GM19397 (cell line): ENCODE data around the gene GALNS.
"Not testable (repeated sequence)": the region's sequence is repeated elsewhere in the genome, so short reads cannot be mapped to it uniquely, and the experiment has no call there.

Experiments
- ATAC-seq: cut with Tn5 transposase; IDR thresholded peaks from one replicate; pipeline ENCODE4 v1.9.1; 2021; ENCODE audit warnings: mild to moderate bottlenecking, moderate library complexity; ENCODE audit not compliant: unreplicated experiment

GALNS gene

DNA sequence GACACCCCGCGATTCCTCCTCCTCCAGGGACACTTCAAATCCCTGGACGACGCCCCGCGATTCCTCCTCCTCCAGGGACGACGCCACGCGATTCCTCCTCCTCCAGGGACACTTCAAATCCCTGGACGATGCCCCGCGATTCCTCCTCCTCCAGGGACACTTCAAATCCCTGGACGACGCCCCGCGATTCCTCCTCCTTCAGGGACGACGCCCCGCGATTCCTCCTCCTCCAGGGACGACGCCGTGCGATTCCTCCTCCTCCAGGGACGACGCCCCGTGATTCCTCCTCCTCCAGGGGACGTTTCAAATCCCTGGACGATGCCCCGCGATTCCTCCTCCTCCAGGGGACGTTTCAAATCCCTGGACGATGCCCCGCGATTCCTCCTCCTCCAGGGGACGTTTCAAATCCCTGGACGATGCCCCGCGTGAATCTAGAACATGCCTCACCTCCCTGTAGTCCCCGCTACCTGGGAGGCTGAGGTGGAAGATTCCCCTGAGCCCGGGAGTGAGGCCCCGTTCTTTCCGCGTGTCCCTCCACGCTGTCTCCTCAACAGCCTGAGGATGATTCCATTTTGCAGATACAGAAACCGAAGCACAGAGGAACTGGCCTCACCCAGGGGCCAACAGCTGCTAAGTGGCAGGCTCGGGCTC lies 33.1 kb upstream of the GALNS start:
- not testable (repeated sequence) for ATAC-seq

DNA sequence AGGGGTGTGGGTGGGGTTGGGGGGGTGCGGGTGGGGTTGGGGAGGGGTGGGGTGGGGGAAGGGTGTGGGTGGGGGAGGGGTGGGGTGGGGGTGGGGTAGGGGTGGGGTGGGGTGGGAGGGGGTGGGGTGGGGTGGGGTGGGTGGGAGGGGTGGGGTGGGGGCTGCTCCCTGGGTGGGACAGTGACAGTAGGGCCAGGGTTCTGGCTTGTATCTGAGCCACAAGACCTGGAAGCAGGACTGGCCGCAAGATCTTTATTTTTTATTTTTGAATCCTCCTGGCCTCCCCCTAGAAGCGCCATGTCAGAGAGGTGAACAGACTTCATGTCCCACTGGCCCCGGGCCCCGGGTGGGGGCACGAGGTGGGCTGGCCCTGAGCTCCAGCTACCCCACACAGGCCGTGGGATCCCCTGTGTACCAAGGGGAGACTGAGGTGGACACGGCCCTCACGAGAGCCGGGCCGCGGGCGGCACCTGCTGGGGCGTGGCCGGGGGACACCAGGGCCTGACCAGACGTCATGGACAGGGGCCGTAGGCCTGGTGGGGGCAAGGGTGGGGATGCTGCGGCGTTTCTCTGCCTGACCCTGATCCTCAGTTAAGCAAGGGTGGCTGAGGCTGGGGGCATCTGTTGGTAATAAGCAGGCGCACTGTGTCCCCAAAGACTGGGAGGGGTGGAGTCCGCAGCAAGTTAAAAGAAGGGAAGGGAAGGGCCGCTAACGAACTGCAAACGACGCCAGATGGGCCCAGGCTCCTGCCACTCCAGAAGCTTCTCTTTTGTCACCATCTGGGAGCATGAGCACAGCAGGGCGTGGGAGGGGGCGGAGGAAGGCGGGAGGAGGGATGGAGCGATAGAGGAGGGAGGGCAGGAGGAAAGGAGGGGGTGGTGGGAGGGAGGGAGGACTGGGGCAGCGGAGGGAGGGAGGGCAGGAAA lies 32.0 kb upstream of the GALNS start:
- ATAC-seq: no peak

DNA sequence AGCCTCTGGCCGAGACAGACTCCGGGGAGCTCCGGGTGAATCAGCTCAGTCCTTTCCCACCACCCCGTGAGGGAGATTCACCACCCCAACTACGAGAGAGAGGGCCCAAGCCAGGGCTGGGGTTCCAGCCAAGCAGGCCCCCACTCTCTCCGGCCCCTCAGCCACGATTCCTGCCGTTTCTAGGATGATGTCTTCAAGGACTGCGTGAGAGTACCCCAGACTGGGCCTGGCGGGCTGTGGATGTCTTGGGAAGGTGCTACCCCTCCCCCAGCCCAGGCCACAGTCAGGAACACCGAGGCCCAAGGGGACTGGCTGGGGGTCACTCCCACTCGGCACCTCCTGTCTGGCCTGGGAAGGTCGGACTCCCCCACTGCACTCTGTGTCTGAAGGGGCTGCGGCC lies 31.3 kb upstream of the GALNS start:
- no peak for ATAC-seq

DNA sequence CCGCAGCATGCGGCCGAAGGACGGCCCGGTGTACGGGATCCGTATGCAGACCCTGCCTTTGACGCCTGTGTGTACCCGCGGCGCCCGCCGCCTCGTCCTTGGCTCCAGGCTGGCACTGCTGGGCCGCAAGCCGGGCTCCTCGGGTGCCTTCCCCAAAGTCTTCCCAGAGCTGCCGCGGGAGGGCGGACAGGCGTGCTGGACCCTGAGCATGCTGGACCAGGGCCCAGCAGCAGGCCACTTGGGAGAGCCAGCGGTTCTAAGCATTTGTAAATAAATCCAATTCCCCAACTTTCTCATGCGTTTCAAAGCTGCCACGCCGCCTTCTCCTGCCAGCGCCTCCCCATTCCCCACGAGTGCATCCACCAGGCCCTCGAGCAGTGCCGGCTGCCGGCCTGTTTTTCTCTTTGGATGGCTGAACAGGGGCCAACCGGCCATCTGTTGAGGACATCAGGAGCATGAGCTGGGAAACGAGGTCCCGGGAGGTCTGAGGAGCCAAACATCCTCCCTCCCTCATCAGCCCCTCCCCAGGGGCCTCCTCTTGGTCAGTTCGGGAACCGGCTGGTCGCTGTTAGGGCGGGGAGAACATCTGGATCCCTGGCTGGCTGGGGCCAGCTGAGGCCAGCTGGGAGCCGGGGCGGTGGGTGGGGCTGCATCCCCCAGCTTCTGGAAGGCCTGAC lies 30.2 kb upstream of the GALNS start:
- no peak for ATAC-seq

DNA sequence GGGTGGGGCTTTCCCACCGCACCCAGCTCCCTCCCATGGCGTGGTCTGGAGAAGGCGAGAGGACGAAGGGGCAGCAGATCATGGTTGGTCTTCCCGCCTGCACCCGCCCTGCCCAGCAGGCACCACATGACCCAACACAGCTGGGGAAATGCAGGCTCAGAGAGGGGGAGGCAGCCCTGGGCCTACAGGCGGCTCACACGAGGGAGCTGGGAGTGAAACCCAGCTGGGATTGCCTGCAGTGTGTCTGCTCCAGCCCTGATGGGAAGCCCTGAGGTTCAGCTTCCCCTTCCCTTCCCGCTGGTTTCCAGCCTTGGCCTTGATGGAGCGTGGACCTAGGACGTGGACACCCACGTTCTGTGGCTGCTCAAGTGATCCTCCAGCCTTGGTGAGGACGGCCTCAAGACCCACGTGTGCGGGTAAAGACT lies 29.7 kb upstream of the GALNS start:
- no peak for ATAC-seq

DNA sequence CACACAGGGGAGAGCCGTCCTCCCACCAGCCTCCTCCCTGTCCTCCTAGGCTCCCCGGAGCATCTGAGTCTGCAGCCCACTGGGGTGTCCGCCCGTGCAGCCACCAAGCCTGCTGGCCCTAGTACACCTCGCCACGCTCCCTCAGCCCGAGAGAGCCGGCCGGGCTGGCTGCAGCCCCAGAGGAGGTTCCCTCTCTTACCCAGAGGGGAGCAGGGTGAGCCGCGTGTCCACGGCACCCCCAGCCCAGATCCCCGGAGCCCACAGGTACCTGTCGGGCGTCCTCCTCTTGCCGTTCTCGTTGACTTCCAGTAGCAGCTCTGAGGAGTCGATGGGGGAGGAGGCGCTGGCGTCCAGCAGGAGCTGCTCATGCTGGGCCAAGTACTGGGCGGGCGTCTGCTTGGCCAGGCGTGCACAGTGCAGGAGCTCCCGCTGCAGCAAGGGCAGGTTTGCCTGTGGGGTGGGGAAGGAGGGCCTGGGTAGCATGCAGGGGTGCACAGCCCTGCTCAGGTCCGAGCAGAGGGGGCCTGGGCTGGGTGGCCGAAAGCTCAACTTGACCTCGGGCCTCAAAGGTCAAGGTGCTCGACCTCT lies 29.0 kb upstream of the GALNS start:
- no peak for ATAC-seq

DNA sequence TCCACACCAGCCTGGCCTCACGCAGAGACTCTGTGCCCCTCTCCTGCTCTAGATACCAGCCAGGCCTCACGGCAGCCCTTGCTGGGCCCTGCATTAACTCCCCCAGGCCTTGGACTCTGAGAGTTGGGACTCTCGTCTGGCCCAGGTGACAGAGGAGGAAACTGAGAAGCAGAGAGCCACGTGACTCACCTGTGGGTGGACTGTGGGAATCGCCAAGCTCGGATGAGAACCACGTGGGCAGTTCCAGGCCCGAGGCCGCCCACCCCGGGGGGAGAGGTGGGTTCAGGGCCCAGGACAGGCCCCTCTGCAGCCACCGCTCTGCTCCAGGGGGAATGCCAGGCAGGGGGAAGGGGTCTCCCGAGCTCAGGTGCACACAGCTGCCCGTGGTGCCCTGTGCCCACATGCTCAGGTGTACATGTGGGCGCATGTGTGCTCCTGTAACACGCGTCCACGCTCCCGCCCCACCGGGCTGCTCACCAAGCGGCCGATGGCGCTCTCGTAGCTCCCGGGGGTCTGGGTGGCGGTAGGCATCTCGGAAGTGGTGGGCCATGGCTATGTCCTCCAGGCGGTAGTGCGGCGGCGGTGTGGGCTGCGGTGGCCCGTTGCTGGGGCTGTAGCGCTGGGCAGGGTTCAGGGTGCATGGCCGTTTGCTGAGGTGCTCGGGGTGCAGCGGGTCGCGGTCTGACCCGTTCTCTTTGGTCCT lies 28.0 kb upstream of the GALNS start:
- no peak for ATAC-seq

DNA sequence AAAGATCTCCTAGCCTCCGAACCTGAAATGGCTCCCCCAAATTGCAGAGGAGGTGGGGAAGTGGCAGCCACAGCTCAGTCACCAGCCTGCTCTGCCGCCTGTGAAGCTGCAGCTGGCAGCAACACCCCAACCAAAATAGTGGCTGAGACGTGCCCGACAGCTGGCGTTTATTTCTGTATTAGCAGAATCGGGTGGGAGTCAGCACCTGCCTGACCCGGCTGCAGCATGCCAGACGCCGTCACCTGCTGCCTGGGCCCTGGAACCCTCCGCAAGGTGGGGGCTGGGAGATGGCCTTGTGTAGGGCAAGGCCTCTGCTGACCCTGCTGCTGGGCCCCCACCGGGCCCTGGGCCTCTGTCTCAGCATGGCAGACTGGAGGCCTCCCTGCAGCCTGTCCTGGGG lies 27.2 kb upstream of the GALNS start:
- no peak for ATAC-seq

DNA sequence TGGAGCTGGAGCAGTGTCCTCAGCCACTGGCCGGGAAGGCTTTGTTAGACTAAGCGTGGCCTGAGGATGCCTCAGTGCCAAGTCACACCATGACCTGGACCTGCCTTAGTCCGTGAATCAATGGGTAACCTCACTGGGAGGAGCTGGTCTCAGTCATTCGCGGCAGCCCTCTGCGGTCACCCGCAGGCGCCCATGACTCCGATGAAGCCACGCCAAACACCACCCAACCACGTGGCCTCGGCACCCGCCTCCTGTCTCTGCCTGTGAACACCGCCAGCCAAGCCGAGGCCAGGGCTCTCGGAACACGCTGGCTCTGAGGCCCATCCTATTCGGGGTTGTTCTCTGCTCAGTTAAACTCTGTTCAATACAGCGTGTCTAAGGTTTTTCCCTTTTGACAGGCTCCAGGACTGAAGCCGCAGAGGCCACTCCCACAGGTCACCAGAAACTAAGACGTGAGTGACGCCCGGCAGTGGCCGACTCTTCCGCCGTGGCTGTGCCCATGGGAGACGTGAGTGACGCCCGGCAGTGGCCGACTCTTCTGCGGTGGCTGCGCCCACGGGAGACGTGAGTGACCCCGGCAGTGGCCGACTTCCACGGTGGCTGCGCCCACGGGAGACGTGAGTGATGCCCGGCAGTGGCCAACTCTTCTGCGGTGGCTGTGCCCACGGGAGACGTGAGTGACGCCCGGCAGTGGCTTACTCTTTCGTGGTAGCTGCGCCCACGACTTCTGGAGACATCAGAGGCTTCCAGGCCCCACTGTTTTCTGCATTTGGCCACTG lies 26.6 kb upstream of the GALNS start:
- no peak for ATAC-seq

DNA sequence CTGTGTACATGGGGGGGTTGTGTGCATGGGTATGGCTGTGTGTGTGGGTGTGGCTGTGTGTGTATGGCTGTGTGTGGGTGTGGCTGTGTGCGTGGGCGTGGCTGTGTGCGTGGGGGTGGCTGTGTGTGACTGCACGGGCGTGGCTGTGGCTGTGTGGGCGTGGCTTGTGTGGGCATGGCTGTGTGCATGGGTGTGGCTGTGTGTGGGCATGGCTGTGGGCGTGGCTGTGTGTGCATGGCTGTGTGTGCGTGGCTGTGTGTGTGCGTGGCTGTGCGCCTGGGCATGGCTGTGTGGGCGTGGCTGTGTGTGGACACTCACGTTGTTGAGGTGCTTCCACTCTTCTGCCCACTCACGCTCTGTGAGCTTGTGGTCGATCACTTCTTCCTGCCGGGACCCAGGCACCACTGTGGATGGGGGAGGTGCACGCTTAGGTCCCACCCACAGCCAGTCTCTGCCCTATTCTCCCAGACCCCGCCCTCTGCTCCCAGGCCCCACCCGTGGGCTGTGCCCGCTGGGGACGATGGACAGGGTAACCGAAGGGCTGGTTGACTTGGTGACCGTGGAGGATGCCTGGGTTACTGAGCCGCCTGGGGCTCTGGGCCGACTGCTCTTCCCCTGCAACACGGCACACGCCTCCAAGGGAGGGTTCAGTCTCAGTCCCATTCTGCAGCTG lies 25.7 kb upstream of the GALNS start:
- ATAC-seq: no peak

DNA sequence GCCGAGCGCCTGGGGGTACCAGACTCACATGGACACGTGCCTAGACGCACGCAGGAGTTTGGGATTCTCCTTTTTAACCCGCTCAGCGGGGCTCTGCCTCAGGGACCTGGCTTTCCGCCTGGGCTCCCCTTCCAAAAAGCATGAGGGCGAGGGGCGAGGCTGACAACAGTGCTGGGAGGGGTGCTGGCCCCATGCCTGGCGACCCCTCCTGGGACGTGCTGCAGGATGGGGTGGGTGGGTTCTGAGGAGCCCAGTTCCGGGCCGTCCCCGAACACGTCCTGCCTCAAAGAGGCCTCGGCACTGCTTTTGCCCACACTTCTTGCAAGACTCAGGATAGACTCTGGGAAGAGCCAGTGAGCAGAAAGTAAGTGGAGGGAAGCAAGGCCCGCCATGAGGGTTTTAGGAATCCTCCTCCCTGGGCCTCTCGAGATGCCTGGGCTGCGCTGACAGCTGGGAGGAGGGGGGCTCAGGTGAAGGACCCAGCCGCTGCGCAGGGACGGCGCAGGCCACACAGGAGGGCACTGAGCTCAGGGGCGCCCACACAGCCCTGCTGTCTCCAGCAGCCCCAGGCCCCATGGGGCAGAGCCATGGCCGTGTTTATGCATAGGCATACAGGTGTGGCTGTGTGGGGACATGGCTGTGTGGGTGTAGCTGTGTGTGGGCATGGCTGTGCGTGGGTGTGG lies 25.1 kb upstream of the GALNS start:
- ATAC-seq: no peak

DNA sequence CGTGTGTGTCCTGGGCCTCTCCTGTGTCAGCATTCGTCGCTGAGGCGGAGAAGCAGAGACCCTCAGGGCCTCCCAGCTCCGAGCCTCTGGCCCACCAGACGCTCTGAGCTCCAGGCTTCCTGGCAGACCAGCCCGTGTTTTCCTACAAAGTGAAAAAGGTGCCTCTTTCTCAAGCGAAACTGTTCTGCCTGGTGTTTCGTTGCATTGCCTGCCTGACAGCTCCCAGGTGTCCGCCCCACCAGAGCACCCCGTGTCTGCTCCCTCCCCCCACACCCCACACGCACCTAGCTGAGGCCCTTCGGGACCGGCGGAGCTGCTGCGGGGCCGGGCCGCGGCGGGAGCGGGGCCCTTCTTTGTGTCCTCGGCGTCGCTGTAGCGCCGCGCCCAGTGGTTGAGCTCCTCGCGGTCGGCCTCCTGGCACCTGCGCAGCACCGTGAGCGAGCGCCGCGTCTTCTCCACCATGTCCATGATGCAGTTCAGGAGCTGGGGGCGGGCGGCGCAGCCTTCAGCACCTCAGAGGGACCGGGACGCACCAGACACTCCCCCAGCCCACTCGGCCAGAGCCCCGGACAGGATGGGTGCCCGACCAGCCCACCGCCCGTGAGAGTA lies 24.4 kb upstream of the GALNS start:
- no peak for ATAC-seq

DNA sequence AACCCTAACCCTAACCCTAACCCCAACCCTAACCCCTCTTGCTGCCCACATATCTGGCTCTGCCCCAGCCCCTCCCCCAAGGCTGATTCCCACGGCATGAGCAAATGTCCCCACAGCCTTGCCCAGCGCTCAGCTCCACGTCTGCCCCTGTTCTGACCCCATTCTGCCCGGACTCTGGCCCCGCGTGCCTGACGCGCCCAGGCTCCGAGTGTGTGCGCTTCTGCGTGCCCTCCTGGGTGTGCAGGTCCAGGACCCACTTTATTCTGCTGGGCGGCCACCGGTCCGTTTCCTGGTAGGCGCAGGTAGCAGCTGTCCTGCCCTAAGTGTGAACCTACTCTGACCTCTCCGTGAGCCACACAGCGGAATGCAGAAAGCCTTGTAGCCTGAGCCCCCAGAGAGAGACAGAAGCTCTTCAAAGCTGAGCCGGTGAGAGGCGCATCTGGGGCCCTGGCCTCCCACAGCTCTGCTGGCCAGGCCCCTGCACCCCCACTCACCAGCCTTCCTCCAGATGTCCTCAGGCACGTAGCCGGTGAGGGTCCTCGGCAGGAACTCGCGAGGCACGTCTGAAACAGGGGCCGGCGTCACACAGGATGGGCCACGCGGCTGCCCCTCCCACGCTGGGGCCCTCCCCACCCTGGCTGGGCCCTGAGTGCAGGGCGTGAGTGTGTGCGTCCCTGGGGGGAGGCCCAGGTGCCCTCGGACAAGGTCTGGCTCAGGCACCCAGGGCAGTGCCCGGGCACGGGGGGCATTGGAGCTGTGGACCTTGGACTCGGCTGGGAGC lies 23.7 kb upstream of the GALNS start:
- ATAC-seq: no peak

DNA sequence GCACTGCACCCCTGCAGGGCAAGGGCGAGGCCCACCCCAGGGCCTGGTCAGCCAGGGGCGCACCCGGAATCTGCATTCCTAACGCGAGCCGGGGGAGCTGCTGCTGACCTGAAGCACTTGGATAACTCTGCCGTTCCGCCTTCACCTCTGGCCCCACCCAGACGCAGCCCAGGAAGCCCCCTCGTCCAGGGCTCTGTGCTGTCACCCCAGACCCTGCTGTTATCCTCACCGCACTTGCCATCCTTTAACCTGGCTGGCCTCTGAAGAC lies 23.0 kb upstream of the GALNS start:
- ATAC-seq: no peak

DNA sequence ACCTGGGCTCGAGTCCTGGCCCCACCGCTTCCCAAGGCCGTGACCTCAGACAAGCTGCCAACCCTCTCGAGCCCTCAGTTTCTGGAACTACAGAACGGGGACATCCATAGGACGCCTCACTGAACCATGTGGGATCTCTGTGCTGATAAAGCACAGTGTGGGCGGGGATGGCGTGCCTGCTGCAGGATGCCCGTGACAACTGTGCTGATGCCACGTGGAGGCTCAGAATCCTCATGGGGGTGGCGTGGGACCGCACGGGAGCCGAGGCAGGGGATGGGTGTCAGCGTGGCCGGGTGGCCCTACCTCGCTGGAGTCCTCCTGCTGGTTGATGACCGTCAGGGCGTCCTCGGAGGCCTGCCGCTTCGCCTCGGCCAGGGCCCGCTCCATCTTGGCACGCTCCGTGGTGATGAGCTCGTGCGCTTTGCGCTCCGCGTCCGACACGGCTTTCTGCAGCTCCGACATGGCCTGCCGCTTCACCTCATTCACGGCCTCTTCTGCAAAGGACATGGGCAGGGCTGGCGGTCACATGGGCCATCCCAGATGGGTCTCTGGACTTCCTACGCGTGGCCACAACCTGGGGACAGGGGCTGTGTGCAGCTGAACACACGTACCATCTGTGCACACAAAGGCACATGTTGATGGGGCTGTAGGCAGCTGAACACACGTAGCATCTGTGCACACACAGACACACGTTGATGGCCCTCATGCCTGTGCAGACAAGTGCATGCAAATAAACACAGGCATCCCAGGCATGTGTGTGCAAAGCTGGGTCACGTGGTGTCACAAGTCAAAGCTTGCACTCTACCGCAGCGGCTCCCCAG lies 22.4 kb upstream of the GALNS start:
- no peak for ATAC-seq

DNA sequence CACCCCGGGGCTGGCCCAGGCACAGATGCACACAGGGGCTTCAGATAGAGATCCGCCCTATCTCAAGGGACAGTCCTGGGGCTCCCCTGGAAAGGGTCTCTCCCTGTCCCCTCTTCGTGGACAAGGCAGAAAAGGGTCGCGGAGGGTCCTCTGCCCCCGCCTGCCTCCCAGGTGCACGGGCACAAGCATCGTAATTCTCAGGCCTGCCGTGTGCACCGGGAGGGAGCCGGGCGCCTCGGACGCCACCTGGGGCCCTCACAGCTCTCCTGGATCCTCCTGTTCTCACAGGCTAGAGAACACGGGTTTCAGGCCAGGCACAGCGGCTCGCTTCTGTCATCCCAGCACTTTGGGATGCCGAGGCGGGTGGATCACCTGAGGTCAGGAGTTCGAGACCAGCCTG lies 21.6 kb upstream of the GALNS start:
- ATAC-seq: no peak
